ENCODE measurements around the gene RANBP17.

DNA sequence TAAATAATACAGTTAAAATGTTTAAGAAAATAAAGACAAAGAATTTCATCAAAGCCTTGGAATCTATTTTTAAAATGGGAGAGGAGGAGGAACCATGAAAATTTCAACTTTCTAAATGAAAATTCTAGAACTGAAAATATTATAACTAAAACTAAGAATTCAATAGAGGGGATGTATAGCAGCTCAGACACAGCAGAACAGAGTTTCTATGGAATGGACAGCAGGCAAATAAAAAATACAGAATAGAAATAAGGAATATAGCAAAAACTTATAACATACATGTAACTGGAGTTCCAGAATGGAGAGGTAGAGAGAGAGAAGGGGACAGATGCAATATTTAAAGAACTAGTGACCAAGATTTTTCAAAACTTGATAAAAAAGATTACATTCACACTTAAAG, 1.4 kb upstream of the RANBP17 start:
- TF ChIP-seq, protein P1, sequence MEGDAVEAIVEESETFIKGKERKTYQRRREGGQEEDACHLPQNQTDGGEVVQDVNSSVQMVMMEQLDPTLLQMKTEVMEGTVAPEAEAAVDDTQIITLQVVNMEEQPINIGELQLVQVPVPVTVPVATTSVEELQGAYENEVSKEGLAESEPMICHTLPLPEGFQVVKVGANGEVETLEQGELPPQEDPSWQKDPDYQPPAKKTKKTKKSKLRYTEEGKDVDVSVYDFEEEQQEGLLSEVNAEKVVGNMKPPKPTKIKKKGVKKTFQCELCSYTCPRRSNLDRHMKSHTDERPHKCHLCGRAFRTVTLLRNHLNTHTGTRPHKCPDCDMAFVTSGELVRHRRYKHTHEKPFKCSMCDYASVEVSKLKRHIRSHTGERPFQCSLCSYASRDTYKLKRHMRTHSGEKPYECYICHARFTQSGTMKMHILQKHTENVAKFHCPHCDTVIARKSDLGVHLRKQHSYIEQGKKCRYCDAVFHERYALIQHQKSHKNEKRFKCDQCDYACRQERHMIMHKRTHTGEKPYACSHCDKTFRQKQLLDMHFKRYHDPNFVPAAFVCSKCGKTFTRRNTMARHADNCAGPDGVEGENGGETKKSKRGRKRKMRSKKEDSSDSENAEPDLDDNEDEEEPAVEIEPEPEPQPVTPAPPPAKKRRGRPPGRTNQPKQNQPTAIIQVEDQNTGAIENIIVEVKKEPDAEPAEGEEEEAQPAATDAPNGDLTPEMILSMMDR (tag by site-specific recombination; IDR thresholded peaks at IDR 0.05), result no peak
- no peak for TF ChIP-seq ZNF416 (tag by site-specific recombination; IDR thresholded peaks at IDR 0.05)
- TF ChIP-seq, protein P2, sequence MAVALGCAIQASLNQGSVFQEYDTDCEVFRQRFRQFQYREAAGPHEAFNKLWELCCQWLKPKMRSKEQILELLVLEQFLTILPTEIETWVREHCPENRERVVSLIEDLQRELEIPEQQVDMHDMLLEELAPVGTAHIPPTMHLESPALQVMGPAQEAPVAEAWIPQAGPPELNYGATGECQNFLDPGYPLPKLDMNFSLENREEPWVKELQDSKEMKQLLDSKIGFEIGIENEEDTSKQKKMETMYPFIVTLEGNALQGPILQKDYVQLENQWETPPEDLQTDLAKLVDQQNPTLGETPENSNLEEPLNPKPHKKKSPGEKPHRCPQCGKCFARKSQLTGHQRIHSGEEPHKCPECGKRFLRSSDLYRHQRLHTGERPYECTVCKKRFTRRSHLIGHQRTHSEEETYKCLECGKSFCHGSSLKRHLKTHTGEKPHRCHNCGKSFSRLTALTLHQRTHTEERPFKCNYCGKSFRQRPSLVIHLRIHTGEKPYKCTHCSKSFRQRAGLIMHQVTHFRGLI (tag by site-specific recombination; IDR thresholded peaks at IDR 0.05), result no peak
- TF ChIP-seq ZNF629 (tag by site-specific recombination; IDR thresholded peaks at IDR 0.05), result no peak
- no peak for TF ChIP-seq ZBTB1 (tag by site-specific recombination; IDR thresholded peaks at IDR 0.05)
- no peak for TF ChIP-seq ZFP41 (tag by site-specific recombination; IDR thresholded peaks at IDR 0.05; ENCODE audit: borderline replicate concordance)
- TF ChIP-seq ZNF2 (tag by site-specific recombination; IDR thresholded peaks at IDR 0.05), result no peak
- TF ChIP-seq, protein P3, sequence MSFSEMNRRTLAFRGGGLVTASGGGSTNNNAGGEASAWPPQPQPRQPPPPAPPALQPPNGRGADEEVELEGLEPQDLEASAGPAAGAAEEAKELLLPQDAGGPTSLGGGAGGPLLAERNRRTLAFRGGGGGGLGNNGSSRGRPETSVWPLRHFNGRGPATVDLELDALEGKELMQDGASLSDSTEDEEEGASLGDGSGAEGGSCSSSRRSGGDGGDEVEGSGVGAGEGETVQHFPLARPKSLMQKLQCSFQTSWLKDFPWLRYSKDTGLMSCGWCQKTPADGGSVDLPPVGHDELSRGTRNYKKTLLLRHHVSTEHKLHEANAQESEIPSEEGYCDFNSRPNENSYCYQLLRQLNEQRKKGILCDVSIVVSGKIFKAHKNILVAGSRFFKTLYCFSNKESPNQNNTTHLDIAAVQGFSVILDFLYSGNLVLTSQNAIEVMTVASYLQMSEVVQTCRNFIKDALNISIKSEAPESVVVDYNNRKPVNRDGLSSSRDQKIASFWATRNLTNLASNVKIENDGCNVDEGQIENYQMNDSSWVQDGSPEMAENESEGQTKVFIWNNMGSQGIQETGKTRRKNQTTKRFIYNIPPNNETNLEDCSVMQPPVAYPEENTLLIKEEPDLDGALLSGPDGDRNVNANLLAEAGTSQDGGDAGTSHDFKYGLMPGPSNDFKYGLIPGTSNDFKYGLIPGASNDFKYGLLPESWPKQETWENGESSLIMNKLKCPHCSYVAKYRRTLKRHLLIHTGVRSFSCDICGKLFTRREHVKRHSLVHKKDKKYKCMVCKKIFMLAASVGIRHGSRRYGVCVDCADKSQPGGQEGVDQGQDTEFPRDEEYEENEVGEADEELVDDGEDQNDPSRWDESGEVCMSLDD (tag by site-specific recombination; IDR thresholded peaks at IDR 0.05), result no peak
- TF ChIP-seq, protein P4, sequence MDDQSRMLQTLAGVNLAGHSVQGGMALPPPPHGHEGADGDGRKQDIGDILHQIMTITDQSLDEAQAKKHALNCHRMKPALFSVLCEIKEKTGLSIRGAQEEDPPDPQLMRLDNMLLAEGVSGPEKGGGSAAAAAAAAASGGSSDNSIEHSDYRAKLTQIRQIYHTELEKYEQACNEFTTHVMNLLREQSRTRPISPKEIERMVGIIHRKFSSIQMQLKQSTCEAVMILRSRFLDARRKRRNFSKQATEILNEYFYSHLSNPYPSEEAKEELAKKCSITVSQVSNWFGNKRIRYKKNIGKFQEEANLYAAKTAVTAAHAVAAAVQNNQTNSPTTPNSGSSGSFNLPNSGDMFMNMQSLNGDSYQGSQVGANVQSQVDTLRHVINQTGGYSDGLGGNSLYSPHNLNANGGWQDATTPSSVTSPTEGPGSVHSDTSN (CRISPR knock-in tag; IDR thresholded peaks at IDR 0.05), result no peak
- no peak for TF ChIP-seq YY1 (tag by site-specific recombination; IDR thresholded peaks at IDR 0.05)
- TF ChIP-seq ZNF37A (tag by site-specific recombination; IDR thresholded peaks at IDR 0.05), result no peak
- TF ChIP-seq, protein P5, sequence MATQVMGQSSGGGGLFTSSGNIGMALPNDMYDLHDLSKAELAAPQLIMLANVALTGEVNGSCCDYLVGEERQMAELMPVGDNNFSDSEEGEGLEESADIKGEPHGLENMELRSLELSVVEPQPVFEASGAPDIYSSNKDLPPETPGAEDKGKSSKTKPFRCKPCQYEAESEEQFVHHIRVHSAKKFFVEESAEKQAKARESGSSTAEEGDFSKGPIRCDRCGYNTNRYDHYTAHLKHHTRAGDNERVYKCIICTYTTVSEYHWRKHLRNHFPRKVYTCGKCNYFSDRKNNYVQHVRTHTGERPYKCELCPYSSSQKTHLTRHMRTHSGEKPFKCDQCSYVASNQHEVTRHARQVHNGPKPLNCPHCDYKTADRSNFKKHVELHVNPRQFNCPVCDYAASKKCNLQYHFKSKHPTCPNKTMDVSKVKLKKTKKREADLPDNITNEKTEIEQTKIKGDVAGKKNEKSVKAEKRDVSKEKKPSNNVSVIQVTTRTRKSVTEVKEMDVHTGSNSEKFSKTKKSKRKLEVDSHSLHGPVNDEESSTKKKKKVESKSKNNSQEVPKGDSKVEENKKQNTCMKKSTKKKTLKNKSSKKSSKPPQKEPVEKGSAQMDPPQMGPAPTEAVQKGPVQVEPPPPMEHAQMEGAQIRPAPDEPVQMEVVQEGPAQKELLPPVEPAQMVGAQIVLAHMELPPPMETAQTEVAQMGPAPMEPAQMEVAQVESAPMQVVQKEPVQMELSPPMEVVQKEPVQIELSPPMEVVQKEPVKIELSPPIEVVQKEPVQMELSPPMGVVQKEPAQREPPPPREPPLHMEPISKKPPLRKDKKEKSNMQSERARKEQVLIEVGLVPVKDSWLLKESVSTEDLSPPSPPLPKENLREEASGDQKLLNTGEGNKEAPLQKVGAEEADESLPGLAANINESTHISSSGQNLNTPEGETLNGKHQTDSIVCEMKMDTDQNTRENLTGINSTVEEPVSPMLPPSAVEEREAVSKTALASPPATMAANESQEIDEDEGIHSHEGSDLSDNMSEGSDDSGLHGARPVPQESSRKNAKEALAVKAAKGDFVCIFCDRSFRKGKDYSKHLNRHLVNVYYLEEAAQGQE (tag by site-specific recombination; IDR thresholded peaks at IDR 0.05), result no peak
- TF ChIP-seq, protein P6, sequence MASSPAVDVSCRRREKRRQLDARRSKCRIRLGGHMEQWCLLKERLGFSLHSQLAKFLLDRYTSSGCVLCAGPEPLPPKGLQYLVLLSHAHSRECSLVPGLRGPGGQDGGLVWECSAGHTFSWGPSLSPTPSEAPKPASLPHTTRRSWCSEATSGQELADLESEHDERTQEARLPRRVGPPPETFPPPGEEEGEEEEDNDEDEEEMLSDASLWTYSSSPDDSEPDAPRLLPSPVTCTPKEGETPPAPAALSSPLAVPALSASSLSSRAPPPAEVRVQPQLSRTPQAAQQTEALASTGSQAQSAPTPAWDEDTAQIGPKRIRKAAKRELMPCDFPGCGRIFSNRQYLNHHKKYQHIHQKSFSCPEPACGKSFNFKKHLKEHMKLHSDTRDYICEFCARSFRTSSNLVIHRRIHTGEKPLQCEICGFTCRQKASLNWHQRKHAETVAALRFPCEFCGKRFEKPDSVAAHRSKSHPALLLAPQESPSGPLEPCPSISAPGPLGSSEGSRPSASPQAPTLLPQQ (tag by site-specific recombination; IDR thresholded peaks at IDR 0.05), result no peak
